ENCODE results near the gene AHNAK. TPM values are rescaled to one million over a fixed set of nuclear protein-coding genes. Genes with fewer than 3 reads are reported as not detected.

AHNAK gene
- total RNA-seq, 3 donors from 2014 or later (not counting 1 experiment from before 2014, with no cell fraction given), result 623 to 740 (median 677) TPM

DNA sequence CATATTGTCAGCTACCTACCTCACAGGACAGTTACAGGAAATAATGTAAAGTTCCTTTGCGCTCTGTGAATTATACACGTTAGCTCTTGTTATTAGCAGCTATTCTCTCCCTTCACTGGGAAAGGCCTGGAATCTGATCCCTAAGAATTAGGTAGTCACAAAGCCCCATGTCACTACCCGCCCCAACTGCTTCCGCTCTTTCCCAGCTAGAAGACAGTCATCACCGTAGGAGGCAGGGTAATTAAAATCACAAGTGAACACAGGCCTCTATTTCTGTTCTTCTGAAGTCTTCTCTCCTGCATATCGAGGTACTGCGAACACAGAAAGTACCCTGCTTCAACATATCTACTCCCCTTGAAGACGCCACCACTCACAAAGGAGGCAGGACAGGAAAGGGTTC, 12.6 kb upstream of the AHNAK start:
- Histone ChIP-seq H3K27me3 (ENCODE audit: control insufficient read depth, insufficient read depth, low read length) (no peaks in the 10 kb centered on the region), H3K36me3 (ENCODE audit: control insufficient read depth, insufficient read depth, low read length) (peaks cover 38% of the 10 kb centered on the region), H3K9me3 (ENCODE audit: control insufficient read depth, insufficient read depth, low read length) (no peaks in the 10 kb centered on the region), H3K4me3 (ENCODE audit: low read length) (no peak overlapping the region), H3K27ac (ENCODE audit: low read length) (no peak overlapping the region), H3K4me1 (ENCODE audit: control insufficient read depth, insufficient read depth, low read length) (peaks cover 63% of the 10 kb centered on the region)
- intact Hi-C loops (cut with micrococcal nuclease), result loop anchor here (5.0 kb wide), 1 partner anchor 283 kb away; no protein-coding TSS in a partner anchor
- peaks cover 56 to 67% of the 10 kb centered on the region in 2 donors for H3K4me1 Mint-ChIP-seq
- TF ChIP-seq, protein P1, sequence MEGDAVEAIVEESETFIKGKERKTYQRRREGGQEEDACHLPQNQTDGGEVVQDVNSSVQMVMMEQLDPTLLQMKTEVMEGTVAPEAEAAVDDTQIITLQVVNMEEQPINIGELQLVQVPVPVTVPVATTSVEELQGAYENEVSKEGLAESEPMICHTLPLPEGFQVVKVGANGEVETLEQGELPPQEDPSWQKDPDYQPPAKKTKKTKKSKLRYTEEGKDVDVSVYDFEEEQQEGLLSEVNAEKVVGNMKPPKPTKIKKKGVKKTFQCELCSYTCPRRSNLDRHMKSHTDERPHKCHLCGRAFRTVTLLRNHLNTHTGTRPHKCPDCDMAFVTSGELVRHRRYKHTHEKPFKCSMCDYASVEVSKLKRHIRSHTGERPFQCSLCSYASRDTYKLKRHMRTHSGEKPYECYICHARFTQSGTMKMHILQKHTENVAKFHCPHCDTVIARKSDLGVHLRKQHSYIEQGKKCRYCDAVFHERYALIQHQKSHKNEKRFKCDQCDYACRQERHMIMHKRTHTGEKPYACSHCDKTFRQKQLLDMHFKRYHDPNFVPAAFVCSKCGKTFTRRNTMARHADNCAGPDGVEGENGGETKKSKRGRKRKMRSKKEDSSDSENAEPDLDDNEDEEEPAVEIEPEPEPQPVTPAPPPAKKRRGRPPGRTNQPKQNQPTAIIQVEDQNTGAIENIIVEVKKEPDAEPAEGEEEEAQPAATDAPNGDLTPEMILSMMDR (IDR thresholded peaks at IDR 0.05), result no peak
- DNase-seq (no peak), ATAC-seq (no peak)
- peaks cover 12% of the 10 kb centered on the region for H3K36me3 Mint-ChIP-seq
- WGBS (ENCODE audit: insufficient coverage), result 83% methylated on average over 8 of the region's 8 CpGs
- peak overlapping the region; percentile 97 to 98 for H3K27ac Mint-ChIP-seq
- no peaks in the 10 kb centered on the region for H3K9me3 Mint-ChIP-seq
- peak overlapping the region; percentile 52 for H3K4me3 Mint-ChIP-seq
- no peaks in the 10 kb centered on the region for H3K27me3 Mint-ChIP-seq (ENCODE audit: low read depth in 2 of 2)

- DNase-seq (peak in 1 of 2 donors; percentile 29), ATAC-seq (no peak)
- Mint-ChIP-seq H3K9me3 (no peaks in the 10 kb centered on the region), H3K27ac (peak overlapping the region; percentile 97 to 98), H3K36me3 (peaks cover 12% of the 10 kb centered on the region), H3K4me1 (peaks cover 62 to 73% of the 10 kb centered on the region in 2 donors), H3K27me3 (ENCODE audit: low read depth in 2 of 2) (no peaks in the 10 kb centered on the region), H3K4me3 (peak overlapping the region; percentile 93)
- 79% methylated on average over 4 of the region's 9 CpGs for WGBS (ENCODE audit: insufficient coverage)
- H3K27me3 ChIP-seq (ENCODE audit: control insufficient read depth, insufficient read depth, low read length), result no peaks in the 10 kb centered on the region
- TF ChIP-seq, protein P1 (IDR thresholded peaks at IDR 0.05), result no peak
- peaks cover 68% of the 10 kb centered on the region for H3K4me1 ChIP-seq (ENCODE audit: control insufficient read depth, insufficient read depth, low read length)
- peak overlapping the region; percentile 97 for H3K27ac ChIP-seq (ENCODE audit: low read length)
- intact Hi-C loops (cut with micrococcal nuclease), result loop anchor here (5.0 kb wide), 1 partner anchor 284 kb away; no protein-coding TSS in a partner anchor
- peaks cover 33% of the 10 kb centered on the region for H3K36me3 ChIP-seq (ENCODE audit: control insufficient read depth, insufficient read depth, low read length)
- H3K9me3 ChIP-seq (ENCODE audit: control insufficient read depth, insufficient read depth, low read length), result no peaks in the 10 kb centered on the region
- H3K4me3 ChIP-seq (ENCODE audit: low read length), result no peak overlapping the region
Measured at GRCh38 chr11:62558669-62559068, 12.1 kb upstream of the AHNAK start.

- 0% methylated on average over 3 of the region's 3 CpGs for WGBS (ENCODE audit: insufficient coverage)
- Mint-ChIP-seq H3K4me3 (peak overlapping the region; percentile 93), H3K4me1 (peaks cover 78 to 89% of the 10 kb centered on the region in 2 donors), H3K9me3 (no peaks in the 10 kb centered on the region), H3K36me3 (peaks cover 8% of the 10 kb centered on the region), H3K27ac (peak overlapping the region; percentile 97 to 98), H3K27me3 (ENCODE audit: low read depth in 2 of 2) (no peaks in the 10 kb centered on the region)
- H3K4me3 ChIP-seq (ENCODE audit: low read length), result no peak overlapping the region
- intact Hi-C loops (cut with micrococcal nuclease), result loop anchor here (1.0 to 5.0 kb wide), 5 partner anchors 14 to 324 kb away; partner anchors contain the start of genes EEF1G and TUT1
- no peaks in the 10 kb centered on the region for H3K9me3 ChIP-seq (ENCODE audit: control insufficient read depth, insufficient read depth, low read length)
- peak overlapping the region; percentile 97 for H3K27ac ChIP-seq (ENCODE audit: low read length)
- ATAC-seq (peak; percentile 8 to 19 (median 9)), DNase-seq (peak in 1 of 2 donors; percentile 84)
- TF ChIP-seq, protein P1 (IDR thresholded peaks at IDR 0.05), result no peak
- peaks cover 21% of the 10 kb centered on the region for H3K36me3 ChIP-seq (ENCODE audit: control insufficient read depth, insufficient read depth, low read length)
- no peaks in the 10 kb centered on the region for H3K27me3 ChIP-seq (ENCODE audit: control insufficient read depth, insufficient read depth, low read length)
- peaks cover 84% of the 10 kb centered on the region for H3K4me1 ChIP-seq (ENCODE audit: control insufficient read depth, insufficient read depth, low read length)
Measured at GRCh38 chr11:62556875-62557631, 10.4 kb upstream of the AHNAK start.
